HPDE6-E6E7 (cell line): ENCODE results near the gene UBA7.
A peak's percentile ranks its signal among the peaks of the same experiment; 100 is the strongest.
"Not testable (repeated sequence)": the region's sequence is repeated elsewhere in the genome, so short reads cannot be mapped to it uniquely, and the experiment has no call there.

Experiments
- DNase-seq: peaks from one replicate; pipeline ENCODE4 v3.0.0; 2011; ENCODE audit warnings: missing footprints; ENCODE audit errors: extremely low spot score

UBA7 gene

GRCh38 chr3:49813497-49814174 is at the start of gene UBA7:
TSS of gene UBA7 (minus strand) at chr3:49813953. CDS start at chr3:49813787, 166 bp downstream.
- DNase-seq, result peak; percentile 46

GRCh38 chr3:49859576-49860305 is 46.0 kb upstream of the UBA7 start:
- DNase-seq, result no peak

GRCh38 chr3:49856181-49857005 is 42.6 kb upstream of the UBA7 start, which contains the start of gene TRAIP:
TSS of gene TRAIP (minus strand) at chr3:49856564. CDS start at chr3:49856453, 111 bp downstream.
- DNase-seq, result peak; percentile 75

GRCh38 chr3:49855662-49856061 is 41.9 kb upstream of the UBA7 start:
- DNase-seq, result no peak

GRCh38 chr3:49845694-49846093 is 31.9 kb upstream of the UBA7 start:
- DNase-seq, result no peak

GRCh38 chr3:49844464-49845183 is 30.9 kb upstream of the UBA7 start:
- no peak for DNase-seq

GRCh38 chr3:49842843-49843517 is 29.2 kb upstream of the UBA7 start:
- no peak for DNase-seq

- no peak for DNase-seq
These were observed 28.1 kb upstream of the UBA7 start for GRCh38 chr3:49841806-49842205.

- DNase-seq, result no peak
These were observed 27.5 kb upstream of the UBA7 start for GRCh38 chr3:49841126-49841696.

GRCh38 chr3:49840388-49840787 is 26.6 kb upstream of the UBA7 start:
- no peak for DNase-seq

- DNase-seq, result peak; percentile 23
These were observed 25.5 kb upstream of the UBA7 start for GRCh38 chr3:49839193-49839809.

- no peak for DNase-seq
These were observed 17.6 kb upstream of the UBA7 start for GRCh38 chr3:49831341-49831740.

- no peak for DNase-seq
These were observed 12.3 kb upstream of the UBA7 start for GRCh38 chr3:49826016-49826415.

GRCh38 chr3:49823131-49823530 is 9.4 kb upstream of the UBA7 start:
- not testable (repeated sequence) for DNase-seq

- no peak for DNase-seq
These were observed 747 bp downstream of the UBA7 start for GRCh38 chr3:49812916-49813496.

GRCh38 chr3:49807431-49808114 is 6.2 kb downstream of the UBA7 start:
- DNase-seq, result no peak

- no peak for DNase-seq
These were observed 6.9 kb downstream of the UBA7 start for GRCh38 chr3:49806850-49807249.

- no peak for DNase-seq
These were observed 7.7 kb downstream of the UBA7 start for GRCh38 chr3:49805897-49806701.
